ENCODE measurements around the gene ART5. TPM values are rescaled to one million over a fixed set of nuclear protein-coding genes. Genes with fewer than 3 reads are reported as not detected.

Gene ART5
- not detected in 2 replicates for total RNA-seq (2012; rRNA removed)

- H3K4me2 ChIP-seq (ENCODE audit: low read length), result peak within 1 kb of the TSS; percentile 95
- H3K27me3 ChIP-seq (ENCODE audit: control insufficient read depth, insufficient read depth, low read length), result peaks cover 54% of the 10 kb centered on the region
- no peaks in the 10 kb centered on the region for H3K9me3 ChIP-seq (replicated peaks; ENCODE audit: low read length)
- peak within 1 kb of the TSS; percentile 57 for H3K9ac ChIP-seq (ENCODE audit: low read depth, low read length)
- H3K36me3 ChIP-seq (ENCODE audit: insufficient read depth, low read length), result no peaks in the 10 kb centered on the region
- H3K4me3 ChIP-seq (ENCODE audit: low read length), result peak within 1 kb of the TSS; percentile 63
- H3K4me1 ChIP-seq (ENCODE audit: control insufficient read depth, insufficient read depth, low read length), result no peaks in the 10 kb centered on the region
Observed at GRCh38 chr11:3641701-3642070, at the start of gene ART5. Gene ART5 (minus strand): TSS chr11:3641992. CDS start chr11:3641862, 130 bp downstream.

- H3K9me3 ChIP-seq (replicated peaks; ENCODE audit: low read length), result no peaks in the 10 kb centered on the region
- H3K27me3 ChIP-seq (ENCODE audit: control insufficient read depth, insufficient read depth, low read length), result no peaks in the 10 kb centered on the region
- H3K4me1 ChIP-seq (ENCODE audit: control insufficient read depth, insufficient read depth, low read length), result no peaks in the 10 kb centered on the region
- H3K9ac ChIP-seq (ENCODE audit: low read depth, low read length), result no peak overlapping the region
- peaks cover 64% of the 10 kb centered on the region for H3K36me3 ChIP-seq (ENCODE audit: insufficient read depth, low read length)
- no peak overlapping the region for H3K4me2 ChIP-seq (ENCODE audit: low read length)
- no peak overlapping the region for H3K4me3 ChIP-seq (ENCODE audit: low read length)
Observed at GRCh38 chr11:3686751-3687150, 45.0 kb upstream of the ART5 start.

GRCh38 chr11:3685923-3686322 is 44.1 kb upstream of the ART5 start:
- no peak overlapping the region for H3K4me2 ChIP-seq (ENCODE audit: low read length)
- no peaks in the 10 kb centered on the region for H3K4me1 ChIP-seq (ENCODE audit: control insufficient read depth, insufficient read depth, low read length)
- H3K36me3 ChIP-seq (ENCODE audit: insufficient read depth, low read length), result peaks cover 67% of the 10 kb centered on the region
- no peak overlapping the region for H3K4me3 ChIP-seq (ENCODE audit: low read length)
- no peaks in the 10 kb centered on the region for H3K27me3 ChIP-seq (ENCODE audit: control insufficient read depth, insufficient read depth, low read length)
- no peak overlapping the region for H3K9ac ChIP-seq (ENCODE audit: low read depth, low read length)
- no peaks in the 10 kb centered on the region for H3K9me3 ChIP-seq (replicated peaks; ENCODE audit: low read length)

GRCh38 chr11:3684819-3685172 is 43.0 kb upstream of the ART5 start:
- no peaks in the 10 kb centered on the region for H3K27me3 ChIP-seq (ENCODE audit: control insufficient read depth, insufficient read depth, low read length)
- no peak overlapping the region for H3K9ac ChIP-seq (ENCODE audit: low read depth, low read length)
- H3K4me1 ChIP-seq (ENCODE audit: control insufficient read depth, insufficient read depth, low read length), result no peaks in the 10 kb centered on the region
- no peak overlapping the region for H3K4me2 ChIP-seq (ENCODE audit: low read length)
- no peaks in the 10 kb centered on the region for H3K9me3 ChIP-seq (replicated peaks; ENCODE audit: low read length)
- no peak overlapping the region for H3K4me3 ChIP-seq (ENCODE audit: low read length)
- H3K36me3 ChIP-seq (ENCODE audit: insufficient read depth, low read length), result peaks cover 72% of the 10 kb centered on the region

- H3K4me2 ChIP-seq (ENCODE audit: low read length), result no peak overlapping the region
- no peaks in the 10 kb centered on the region for H3K9me3 ChIP-seq (replicated peaks; ENCODE audit: low read length)
- H3K27me3 ChIP-seq (ENCODE audit: control insufficient read depth, insufficient read depth, low read length), result no peaks in the 10 kb centered on the region
- H3K9ac ChIP-seq (ENCODE audit: low read depth, low read length), result no peak overlapping the region
- peaks cover 75% of the 10 kb centered on the region for H3K36me3 ChIP-seq (ENCODE audit: insufficient read depth, low read length)
- H3K4me1 ChIP-seq (ENCODE audit: control insufficient read depth, insufficient read depth, low read length), result no peaks in the 10 kb centered on the region
- H3K4me3 ChIP-seq (ENCODE audit: low read length), result no peak overlapping the region
Observed at GRCh38 chr11:3684129-3684818, 42.5 kb upstream of the ART5 start.

- Histone ChIP-seq H3K9me3 (replicated peaks; ENCODE audit: low read length) (no peaks in the 10 kb centered on the region), H3K4me3 (ENCODE audit: low read length) (no peak overlapping the region), H3K27me3 (ENCODE audit: control insufficient read depth, insufficient read depth, low read length) (no peaks in the 10 kb centered on the region), H3K4me2 (ENCODE audit: low read length) (no peak overlapping the region), H3K4me1 (ENCODE audit: control insufficient read depth, insufficient read depth, low read length) (no peaks in the 10 kb centered on the region), H3K36me3 (ENCODE audit: insufficient read depth, low read length) (peaks cover 87% of the 10 kb centered on the region), H3K9ac (ENCODE audit: low read depth, low read length) (no peak overlapping the region)
Observed at GRCh38 chr11:3683039-3683438, 41.2 kb upstream of the ART5 start.

- Histone ChIP-seq H3K9me3 (replicated peaks; ENCODE audit: low read length) (no peaks in the 10 kb centered on the region), H3K4me1 (ENCODE audit: control insufficient read depth, insufficient read depth, low read length) (no peaks in the 10 kb centered on the region), H3K27me3 (ENCODE audit: control insufficient read depth, insufficient read depth, low read length) (no peaks in the 10 kb centered on the region), H3K4me2 (ENCODE audit: low read length) (no peak overlapping the region), H3K36me3 (ENCODE audit: insufficient read depth, low read length) (peaks cover 92% of the 10 kb centered on the region), H3K4me3 (ENCODE audit: low read length) (no peak overlapping the region), H3K9ac (ENCODE audit: low read depth, low read length) (no peak overlapping the region)
Observed at GRCh38 chr11:3679077-3679476, 37.3 kb upstream of the ART5 start.

GRCh38 chr11:3675971-3676370 is 34.2 kb upstream of the ART5 start:
- no peaks in the 10 kb centered on the region for H3K4me1 ChIP-seq (ENCODE audit: control insufficient read depth, insufficient read depth, low read length)
- H3K9ac ChIP-seq (ENCODE audit: low read depth, low read length), result no peak overlapping the region
- no peak overlapping the region for H3K4me2 ChIP-seq (ENCODE audit: low read length)
- no peaks in the 10 kb centered on the region for H3K27me3 ChIP-seq (ENCODE audit: control insufficient read depth, insufficient read depth, low read length)
- H3K36me3 ChIP-seq (ENCODE audit: insufficient read depth, low read length), result peaks cover 92% of the 10 kb centered on the region
- H3K9me3 ChIP-seq (replicated peaks; ENCODE audit: low read length), result no peaks in the 10 kb centered on the region
- no peak overlapping the region for H3K4me3 ChIP-seq (ENCODE audit: low read length)

- H3K27me3 ChIP-seq (ENCODE audit: control insufficient read depth, insufficient read depth, low read length), result no peaks in the 10 kb centered on the region
- no peak overlapping the region for H3K9ac ChIP-seq (ENCODE audit: low read depth, low read length)
- H3K4me3 ChIP-seq (ENCODE audit: low read length), result no peak overlapping the region
- peaks cover 79% of the 10 kb centered on the region for H3K36me3 ChIP-seq (ENCODE audit: insufficient read depth, low read length)
- H3K4me1 ChIP-seq (ENCODE audit: control insufficient read depth, insufficient read depth, low read length), result no peaks in the 10 kb centered on the region
- no peak overlapping the region for H3K4me2 ChIP-seq (ENCODE audit: low read length)
- H3K9me3 ChIP-seq (replicated peaks; ENCODE audit: low read length), result no peaks in the 10 kb centered on the region
Observed at GRCh38 chr11:3674189-3674588, 32.4 kb upstream of the ART5 start.

GRCh38 chr11:3671334-3672254 is 29.8 kb upstream of the ART5 start, which contains the start of gene CHRNA10:
Gene CHRNA10 (minus strand): TSS chr11:3671384. CDS start chr11:3671312, 72 bp downstream.
- H3K36me3 ChIP-seq (ENCODE audit: insufficient read depth, low read length), result peaks cover 63% of the 10 kb centered on the region
- no peaks in the 10 kb centered on the region for H3K9me3 ChIP-seq (replicated peaks; ENCODE audit: low read length)
- H3K4me1 ChIP-seq (ENCODE audit: control insufficient read depth, insufficient read depth, low read length), result no peaks in the 10 kb centered on the region
- no peak within 1 kb of the TSS for H3K4me3 ChIP-seq (ENCODE audit: low read length)
- H3K9ac ChIP-seq (ENCODE audit: low read depth, low read length), result no peak within 1 kb of the TSS
- no peaks in the 10 kb centered on the region for H3K27me3 ChIP-seq (ENCODE audit: control insufficient read depth, insufficient read depth, low read length)
- H3K4me2 ChIP-seq (ENCODE audit: low read length), result no peak within 1 kb of the TSS

- Histone ChIP-seq H3K4me2 (ENCODE audit: low read length) (no peak overlapping the region), H3K9ac (ENCODE audit: low read depth, low read length) (no peak overlapping the region), H3K36me3 (ENCODE audit: insufficient read depth, low read length) (peaks cover 62% of the 10 kb centered on the region), H3K9me3 (replicated peaks; ENCODE audit: low read length) (no peaks in the 10 kb centered on the region), H3K27me3 (ENCODE audit: control insufficient read depth, insufficient read depth, low read length) (no peaks in the 10 kb centered on the region), H3K4me3 (ENCODE audit: low read length) (no peak overlapping the region), H3K4me1 (ENCODE audit: control insufficient read depth, insufficient read depth, low read length) (no peaks in the 10 kb centered on the region)
Observed at GRCh38 chr11:3669742-3670183, 28.0 kb upstream of the ART5 start.
